Measurements from ENCODE around the gene STUB1.

Gene STUB1

GRCh38 chr16:646679-647172 is 33.5 kb upstream of the STUB1 start:
- TF ChIP-seq CTCF (conservative IDR thresholded peaks at IDR 0.05): no peak
- no peak overlapping the region for H3K27ac ChIP-seq

GRCh38 chr16:647173-647902 is 32.9 kb upstream of the STUB1 start:
- no peak for TF ChIP-seq CTCF (conservative IDR thresholded peaks at IDR 0.05)
- no peak overlapping the region for H3K27ac ChIP-seq

GRCh38 chr16:648071-648780 is 32.0 kb upstream of the STUB1 start:
- TF ChIP-seq CTCF (conservative IDR thresholded peaks at IDR 0.05): peak; percentile 29
- H3K27ac ChIP-seq: peak overlapping the region; percentile 75

- H3K27ac ChIP-seq: peak within 1 kb of the TSS; percentile 75
- TF ChIP-seq CTCF (conservative IDR thresholded peaks at IDR 0.05): no peak
Observed at GRCh38 chr16:648781-649589, 31.2 kb upstream of the STUB1 start, which contains the start of gene WDR90. WDR90 (plus strand) TSS chr16:649365; CDS start chr16:649417, 52 bp downstream.

- TF ChIP-seq CTCF (conservative IDR thresholded peaks at IDR 0.05): no peak
- peak overlapping the region; percentile 75 for H3K27ac ChIP-seq
Observed at GRCh38 chr16:649631-650030, 30.6 kb upstream of the STUB1 start.

GRCh38 chr16:651844-652243 is 28.4 kb upstream of the STUB1 start:
- H3K27ac ChIP-seq: no peak overlapping the region
- no peak for TF ChIP-seq CTCF (conservative IDR thresholded peaks at IDR 0.05)

Data from VCaP (cell line).